ENCODE results near the gene KLHDC4. TPM values are rescaled to one million over a fixed set of nuclear protein-coding genes. Genes with fewer than 3 reads are reported as not detected.

The KLHDC4 gene
- total RNA-seq, 1 experiment from 2014 or later = 50.7 TPM

DNA sequence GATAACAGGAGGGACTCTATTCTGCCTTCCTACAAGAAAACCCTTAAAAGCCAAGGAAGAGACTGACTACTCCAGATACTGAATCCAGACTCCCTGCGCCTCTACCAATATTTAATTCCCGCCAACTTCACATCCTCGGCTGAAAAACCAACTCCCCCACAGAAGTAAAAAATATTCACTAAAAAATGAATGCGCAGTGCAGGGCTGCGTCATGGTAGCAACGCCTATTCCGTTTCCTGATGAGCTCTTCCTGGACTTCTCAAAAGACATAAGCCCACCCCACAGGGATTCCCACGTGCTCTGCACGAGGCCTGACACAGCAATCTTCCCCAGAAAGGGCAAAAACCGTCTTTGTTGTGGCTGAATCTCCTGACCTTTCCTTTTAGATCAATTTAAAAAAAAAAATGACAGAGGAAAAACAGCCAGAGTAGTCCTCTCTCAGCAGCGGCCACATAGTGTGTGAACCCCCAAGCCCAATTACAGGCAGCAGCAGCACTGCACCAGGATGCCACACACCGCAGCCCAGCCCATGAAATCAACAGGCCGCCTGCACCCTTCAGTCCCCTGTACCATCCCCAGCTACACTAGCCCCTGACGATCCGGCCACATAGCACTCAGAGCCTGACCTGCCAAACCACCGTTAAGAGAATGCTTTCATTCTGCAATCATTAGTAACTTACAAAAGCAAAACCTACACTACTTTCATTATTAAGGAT is 23.9 kb downstream of the KLHDC4 start:
- intact Hi-C loops (cut with micrococcal nuclease; ENCODE audit: unreplicated experiment) (no loop called here), in situ Hi-C loops (cut with HindIII; ENCODE audit: low pct_unique_long_range_greater_than_20kb, low sequenced_read_pairs) (no loop called here)
- no peak overlapping the region for H3K27ac ChIP-seq (ENCODE audit: low read length)
- no peaks in the 10 kb centered on the region for H3K4me1 ChIP-seq (ENCODE audit: control insufficient read depth, insufficient read depth, low read length)
- POLR2A ChIA-PET = no interaction called here
- ATAC-seq (no peak), DNase-seq (ENCODE audit: low read depth, low spot score) (no peak)
- no peak for TF ChIP-seq POLR2AphosphoS5 (IDR thresholded peaks at IDR 0.05; ENCODE audit: low read depth, low read length)
- TF ChIP-seq CTCF (IDR thresholded peaks at IDR 0.05) = no peak
- no peak for TF ChIP-seq REST (IDR thresholded peaks at IDR 0.05; ENCODE audit: insufficient read depth in 1 of 2, low read depth in 2 of 2, low read length in 1 of 2)
- no peak for TF ChIP-seq TCF7L2 (IDR thresholded peaks at IDR 0.05; ENCODE audit: low read depth, low read length)
- no peak for TF ChIP-seq SIN3A (IDR thresholded peaks at IDR 0.05; ENCODE audit: borderline replicate concordance, insufficient read depth, low read depth, low read length)
- no peaks in the 10 kb centered on the region for H3K27me3 ChIP-seq (ENCODE audit: control insufficient read depth, insufficient read depth, low read length)
- H3K9me3 ChIP-seq (ENCODE audit: control insufficient read depth, insufficient read depth, low read depth, low read length) = no peaks in the 10 kb centered on the region
- BruUV-seq (replicated peaks) = TSS peak; percentile 20
- H3K36me3 ChIP-seq (ENCODE audit: control insufficient read depth, insufficient read depth, low read length) = no peaks in the 10 kb centered on the region
- CTCF ChIA-PET = no interaction called here
- H3K4me3 ChIP-seq (ENCODE audit: low read depth in 2 of 2, low read length in 2 of 2) = no peak overlapping the region

DNA sequence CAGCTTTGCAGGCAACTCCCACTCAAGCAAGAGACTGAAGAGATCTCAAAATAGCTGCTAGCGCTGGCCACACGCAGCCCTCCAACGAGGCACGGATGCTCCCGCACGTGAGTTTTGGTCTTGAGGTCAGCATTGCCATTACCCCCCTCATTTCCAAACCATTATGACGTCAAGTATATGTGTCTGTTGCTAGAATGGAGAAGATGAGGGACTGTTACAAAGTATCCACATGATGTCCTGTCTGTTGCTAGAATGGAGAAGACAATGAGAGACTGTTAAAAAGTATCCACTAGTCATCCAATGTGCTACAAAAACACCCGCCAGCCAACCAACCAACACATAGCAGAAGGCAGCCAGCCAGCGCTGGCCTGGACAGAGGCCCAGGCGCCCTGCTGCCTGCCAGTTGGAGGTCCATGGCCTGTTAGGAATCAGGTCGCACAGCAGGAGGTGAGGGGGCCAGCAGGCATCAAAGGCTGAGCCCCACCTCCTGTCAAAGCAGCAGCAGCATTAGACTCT is 24.8 kb downstream of the KLHDC4 start:
- no peak overlapping the region for H3K27ac ChIP-seq (ENCODE audit: low read length)
- no peak for ATAC-seq

More for the DNA sequence above, 24.8 kb downstream of the KLHDC4 start:
- H3K9me3 ChIP-seq (ENCODE audit: control insufficient read depth, insufficient read depth, low read depth, low read length) = no peaks in the 10 kb centered on the region
- no peaks in the 10 kb centered on the region for H3K27me3 ChIP-seq (ENCODE audit: control insufficient read depth, insufficient read depth, low read length)
- DNase-seq (ENCODE audit: low read depth, low spot score) = no peak
- ChIA-PET CTCF (no interaction called here), POLR2A (no interaction called here)
- no peaks in the 10 kb centered on the region for H3K36me3 ChIP-seq (ENCODE audit: control insufficient read depth, insufficient read depth, low read length)
- in situ Hi-C loops (cut with HindIII; ENCODE audit: low pct_unique_long_range_greater_than_20kb, low sequenced_read_pairs) = no loop called here
- BruUV-seq (replicated peaks) = no TSS peak
- TF ChIP-seq POLR2AphosphoS5 (IDR thresholded peaks at IDR 0.05; ENCODE audit: low read depth, low read length) (no peak), CTCF (IDR thresholded peaks at IDR 0.05) (no peak), TCF7L2 (IDR thresholded peaks at IDR 0.05; ENCODE audit: low read depth, low read length) (no peak), REST (IDR thresholded peaks at IDR 0.05; ENCODE audit: insufficient read depth in 1 of 2, low read depth in 2 of 2, low read length in 1 of 2) (no peak), SIN3A (IDR thresholded peaks at IDR 0.05; ENCODE audit: borderline replicate concordance, insufficient read depth, low read depth, low read length) (no peak)
- intact Hi-C loops (cut with micrococcal nuclease; ENCODE audit: unreplicated experiment) = no loop called here
- no peak overlapping the region for H3K4me3 ChIP-seq (ENCODE audit: low read depth in 2 of 2, low read length in 2 of 2)
- no peaks in the 10 kb centered on the region for H3K4me1 ChIP-seq (ENCODE audit: control insufficient read depth, insufficient read depth, low read length)
